Measurements from ENCODE around the gene KIF25. TPM values are rescaled to one million over a fixed set of nuclear protein-coding genes. Genes with fewer than 3 reads are reported as not detected.

The KIF25 gene
- polyA plus RNA-seq, 1 donor: 0.99 TPM

GRCh38 chr6:168020242-168020641 is 22.8 kb downstream of the KIF25 start:
- DNase-seq: no peak

GRCh38 chr6:168021581-168021980 is 24.1 kb downstream of the KIF25 start:
- no peak for DNase-seq

GRCh38 chr6:168022488-168023321 is 25.2 kb downstream of the KIF25 start:
- DNase-seq: no peak

DNA sequence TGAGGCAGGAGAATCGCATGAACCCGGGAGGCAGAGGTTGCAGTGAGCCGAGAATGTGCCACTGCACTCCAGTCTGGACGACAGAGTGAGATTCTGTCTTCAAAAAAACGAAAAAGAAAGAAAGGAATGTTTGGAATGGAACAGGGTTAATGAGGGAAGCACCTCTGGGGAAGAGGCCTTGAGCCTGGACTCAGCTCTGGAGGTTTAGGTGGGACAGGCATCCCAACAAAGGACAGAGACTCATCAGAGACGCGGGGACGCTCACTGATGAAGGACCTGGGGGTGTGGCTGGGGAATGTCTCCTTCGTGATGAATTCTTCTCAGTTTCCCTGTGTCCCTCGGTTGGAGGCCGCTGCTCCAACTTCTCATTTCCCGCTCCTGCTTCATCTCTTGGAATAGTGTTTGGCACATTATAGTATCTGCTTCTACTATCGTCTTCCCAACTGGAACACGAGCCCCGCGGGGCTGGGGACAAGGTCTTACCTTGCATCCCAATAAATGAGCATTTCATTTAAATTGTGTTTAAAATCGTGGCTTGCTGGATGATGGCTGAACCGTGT is 27.6 kb downstream of the KIF25 start:
- DNase-seq: no peak

- no peak for DNase-seq
Observed at GRCh38 chr6:168025831-168026710, 28.6 kb downstream of the KIF25 start.

DNA sequence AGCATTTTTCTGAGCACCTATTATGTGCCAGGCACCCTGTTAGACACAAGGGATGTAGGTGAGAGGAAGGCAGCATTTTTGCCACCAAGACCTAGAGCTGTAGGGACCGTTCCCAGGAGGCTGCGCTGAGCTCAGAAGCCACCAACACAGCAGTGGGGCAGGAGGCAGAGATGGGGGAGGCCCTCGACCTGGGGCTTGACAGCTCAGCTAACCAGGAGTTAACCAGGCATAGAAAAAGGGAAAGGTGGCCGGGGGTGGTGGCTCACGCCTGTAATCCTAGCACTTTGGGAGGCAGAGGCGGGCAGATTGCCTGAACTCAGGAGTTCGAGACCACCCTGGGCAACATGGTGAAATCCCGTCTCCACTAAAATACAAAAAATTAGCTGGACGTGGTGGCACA is 29.5 kb downstream of the KIF25 start:
- DNase-seq: no peak

DNA sequence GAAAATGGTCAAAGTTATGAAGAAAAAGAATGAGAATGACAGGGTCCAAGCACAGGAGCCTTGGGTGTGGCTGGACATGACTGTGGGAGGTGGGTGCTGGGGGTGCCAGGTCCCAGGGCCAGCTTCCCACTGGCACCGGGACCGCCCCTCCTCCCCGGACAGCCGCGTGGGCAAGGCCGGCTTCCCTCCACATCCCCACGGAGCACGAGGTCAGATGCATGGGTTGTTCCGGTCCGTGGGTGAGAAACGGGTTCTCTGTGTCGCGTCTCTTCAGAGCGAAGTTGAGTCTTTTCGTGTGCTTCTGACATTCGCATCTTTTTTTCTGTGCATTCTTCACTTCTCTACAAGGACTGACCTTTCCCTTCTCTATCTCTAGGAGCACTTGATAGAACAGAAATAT is 30.1 kb downstream of the KIF25 start:
- DNase-seq: no peak

DNA sequence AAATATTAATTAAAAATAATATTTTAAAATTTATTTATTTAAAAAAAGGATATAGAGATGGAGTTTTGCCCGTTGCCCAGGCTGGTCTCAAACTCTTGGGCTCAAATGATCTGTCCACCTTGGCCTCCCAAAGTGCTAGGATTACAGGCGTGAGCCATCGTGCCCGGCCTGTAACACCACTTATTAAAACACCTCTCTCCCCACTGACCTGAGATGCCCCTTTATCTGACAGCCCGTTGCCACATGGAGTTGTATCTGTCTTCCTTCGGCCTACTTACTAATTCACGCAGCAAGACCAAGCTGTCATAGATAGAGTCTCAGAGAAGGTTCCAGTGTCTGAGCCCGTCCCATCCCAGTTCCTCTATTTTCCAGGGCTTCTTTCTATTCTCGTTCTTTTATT is 30.7 kb downstream of the KIF25 start:
- DNase-seq: no peak

GRCh38 chr6:168029459-168030217 is 32.2 kb downstream of the KIF25 start:
- DNase-seq: no peak

- no peak for DNase-seq
Observed at GRCh38 chr6:168030218-168030746, 32.8 kb downstream of the KIF25 start.

DNA sequence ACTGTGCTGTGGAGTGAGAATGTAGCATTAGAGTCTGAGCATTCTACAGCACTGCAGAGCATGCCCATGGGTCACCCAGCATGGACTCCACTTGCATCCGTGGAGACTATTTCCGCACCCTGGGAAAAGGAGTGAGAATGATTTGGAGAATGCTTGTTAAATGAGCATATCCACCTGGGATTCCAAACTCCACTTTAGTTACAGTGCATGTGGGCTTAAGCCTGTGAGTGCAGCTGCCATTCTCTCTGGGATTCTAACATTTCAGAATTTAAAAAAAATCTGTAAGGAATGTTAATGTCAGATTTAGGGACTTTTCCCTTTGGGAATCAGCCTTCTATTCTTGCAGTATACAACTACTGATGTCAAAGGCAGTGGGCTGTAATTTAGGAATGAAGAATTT is 33.4 kb downstream of the KIF25 start:
- no peak for DNase-seq

DNA sequence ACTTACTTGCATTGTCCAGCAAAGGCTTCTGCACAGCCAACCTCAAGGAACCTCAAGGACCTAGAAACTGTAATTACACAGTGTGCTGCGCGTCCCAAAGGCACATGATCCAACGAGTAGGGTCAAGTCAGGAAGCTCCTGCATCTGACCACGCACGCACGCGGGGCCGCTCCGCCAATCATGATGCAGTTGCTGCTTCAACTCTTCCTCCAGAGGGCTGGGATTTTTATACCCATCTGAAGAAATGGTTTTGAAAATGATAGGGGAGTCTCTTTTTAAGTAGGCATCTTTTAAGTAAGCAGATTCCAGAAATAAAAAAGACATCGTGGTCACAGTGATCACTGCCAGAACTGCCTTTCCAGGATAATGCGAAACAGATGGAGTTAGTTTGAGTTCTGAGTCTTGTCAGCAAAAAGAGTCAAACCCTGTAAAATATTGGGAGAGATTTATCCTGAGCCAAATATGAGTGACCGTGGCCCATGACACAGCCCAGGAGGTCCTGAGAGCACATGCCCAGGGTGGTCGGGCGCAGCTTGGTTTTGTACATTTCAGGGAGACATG is 34.0 kb downstream of the KIF25 start:
- DNase-seq: peak; percentile 68

DNA sequence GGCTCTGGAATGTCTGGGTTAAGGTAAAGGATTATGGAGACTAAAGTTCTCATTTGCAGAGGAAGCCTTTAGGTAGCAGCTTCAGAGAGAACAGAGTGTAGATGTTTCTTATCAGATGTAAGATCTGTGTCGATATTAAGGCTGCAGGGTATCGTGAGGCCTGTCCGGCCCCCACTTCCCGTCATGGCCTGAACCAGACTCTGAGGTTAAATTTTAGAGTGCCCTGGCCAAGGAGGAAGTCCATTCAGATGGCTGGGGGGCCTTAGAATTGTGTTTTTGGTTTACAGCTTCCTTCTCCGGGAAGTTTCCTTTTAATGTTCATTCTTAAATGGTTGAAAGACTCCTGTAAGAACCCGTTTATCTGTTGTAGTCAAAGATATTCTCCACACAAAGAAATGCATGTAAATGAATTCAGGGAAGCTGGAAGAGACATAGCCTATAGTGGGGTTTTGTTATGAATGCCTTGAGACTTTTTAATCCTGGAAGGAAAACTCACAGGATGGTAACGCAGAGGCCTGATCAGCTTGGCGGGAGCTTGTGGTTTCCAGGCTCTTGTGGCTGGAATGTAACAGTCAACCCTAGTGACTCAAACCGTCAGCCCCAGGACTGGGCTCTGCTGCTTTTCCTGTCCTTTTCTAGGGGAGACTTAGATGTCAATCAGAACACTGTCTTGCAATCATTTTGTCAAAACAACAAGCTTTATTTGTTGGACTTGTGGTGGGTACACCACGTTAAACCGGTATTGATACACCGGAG is 34.7 kb downstream of the KIF25 start:
- DNase-seq: no peak

GRCh38 chr6:168033791-168034190 is 36.3 kb downstream of the KIF25 start:
- DNase-seq: no peak

DNA sequence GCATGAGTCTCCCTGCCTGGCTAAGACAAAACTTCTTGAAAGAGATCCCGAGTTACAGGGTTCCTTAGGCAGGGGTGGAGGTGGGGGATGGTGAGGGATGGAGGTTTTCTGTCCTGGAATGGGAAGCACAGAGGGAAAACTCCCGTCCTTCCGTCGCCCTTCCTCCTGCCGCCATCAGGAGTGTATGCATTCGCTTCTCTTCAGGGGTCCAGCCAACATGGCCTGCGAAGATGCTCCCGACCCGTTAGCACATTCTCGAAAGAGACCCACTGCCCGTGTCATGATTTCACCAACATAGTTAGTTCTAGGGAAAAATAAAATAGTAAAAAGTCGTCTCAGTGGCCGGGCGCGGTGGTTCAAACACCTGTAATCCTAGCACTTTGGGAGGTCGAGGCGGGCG is 37.1 kb downstream of the KIF25 start:
- no peak for DNase-seq

- DNase-seq: peak; percentile 81
Observed at GRCh38 chr6:168035098-168035660, 37.7 kb downstream of the KIF25 start.

DNA sequence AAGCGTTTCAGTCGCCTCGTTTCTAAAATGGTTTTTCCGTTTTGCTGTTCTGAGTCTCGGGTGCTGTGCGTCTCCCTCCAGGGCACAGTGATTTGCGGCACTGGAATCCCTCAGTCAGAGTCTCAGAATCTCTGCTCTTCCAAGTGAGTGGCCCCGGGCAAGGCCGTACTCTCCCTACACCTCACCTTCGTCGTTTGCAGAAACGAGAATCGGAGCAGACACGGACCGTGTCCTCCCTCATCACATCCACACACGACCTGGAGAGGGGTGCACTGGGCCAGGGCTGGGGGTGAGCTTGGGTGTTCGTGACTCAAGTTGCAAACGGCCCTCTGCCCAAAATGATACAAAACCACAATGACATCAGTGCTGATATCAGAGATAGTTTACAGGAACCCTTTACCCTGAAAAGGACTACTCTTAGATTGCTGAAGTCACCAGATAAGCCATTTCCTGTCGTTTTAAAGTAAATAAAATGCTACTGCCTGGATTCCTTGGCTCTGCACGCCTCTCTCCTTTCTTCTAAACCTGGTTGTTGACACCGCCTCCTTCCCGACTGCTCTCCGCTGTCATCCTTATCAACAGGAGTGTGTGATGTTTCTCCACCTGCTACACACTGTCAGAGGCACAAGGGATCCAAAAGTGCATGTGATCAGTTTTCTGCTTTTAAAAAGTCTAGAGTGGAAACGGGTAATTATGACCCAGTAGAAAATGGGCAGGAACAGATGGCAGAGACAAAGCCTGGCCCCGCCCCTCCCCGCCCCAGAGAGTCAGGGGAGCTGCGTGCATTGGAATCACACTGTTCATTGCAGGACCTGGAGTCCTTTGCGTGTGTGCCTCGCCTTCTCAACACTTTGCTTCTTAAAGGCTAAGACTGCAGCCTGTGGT is 38.4 kb downstream of the KIF25 start:
- no peak for DNase-seq

DNA sequence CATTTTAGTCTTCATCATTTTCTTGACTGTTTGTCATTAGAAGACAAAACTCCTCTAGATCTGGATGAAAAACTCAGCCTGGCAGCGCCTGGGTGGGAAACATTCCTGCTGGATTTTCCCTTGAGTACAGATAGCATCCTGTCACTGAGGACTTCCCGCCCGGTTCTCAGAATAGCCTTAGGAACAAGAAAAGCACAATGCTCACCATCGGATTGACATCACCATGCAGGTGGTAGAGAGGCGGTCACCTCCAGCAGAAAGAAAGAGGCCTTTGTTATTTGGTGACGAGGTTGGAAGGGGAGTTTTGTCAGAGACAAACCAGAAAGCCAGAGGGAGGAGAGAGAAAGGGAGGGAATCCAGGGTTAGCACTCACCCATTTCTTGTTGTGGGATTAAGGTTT is 39.8 kb downstream of the KIF25 start:
- no peak for DNase-seq

GRCh38 chr6:168037856-168038255 is 40.4 kb downstream of the KIF25 start:
- no peak for DNase-seq

Measured in hindlimb muscle (tissue), 1 donor.